NT2/D1 (cell line): Measurements from ENCODE around the gene MAST4.

ENCODE experiments used
- DNase-seq: peaks from one replicate; pipeline ENCODE4 v3.0.0-alpha.2; 2011; ENCODE audit warnings: low read depth, low spot score
- H3K27me3 ChIP-seq: 2 replicates; pipeline ENCODE4 v1.6.0; 2011; ENCODE audit warnings: mild to moderate bottlenecking; ENCODE audit not compliant: insufficient read length, insufficient read depth
- H3K36me3 ChIP-seq: 2 replicates; pipeline ENCODE4 v1.6.1; 2011; ENCODE audit warnings: mild to moderate bottlenecking, low read length, mixed read lengths; ENCODE audit not compliant: insufficient read depth, insufficient read length
- H3K4me1 ChIP-seq: 2 replicates; pipeline ENCODE4 v1.5.1; 2011; ENCODE audit not compliant: insufficient read depth, insufficient read length
- H3K4me3 ChIP-seq: 2 replicates; pipeline ENCODE4 v1.5.1; 2011; ENCODE audit warnings: low read depth; ENCODE audit not compliant: insufficient read length
- H3K9ac ChIP-seq: 2 replicates; pipeline ENCODE4 v1.6.0; 2011; ENCODE audit warnings: low read depth; ENCODE audit not compliant: insufficient read length
- H3K9me3 ChIP-seq: 2 replicates; pipeline ENCODE4 v1.5.1; 2011; ENCODE audit warnings: mild to moderate bottlenecking, low read length; ENCODE audit not compliant: insufficient read depth
- SUZ12 ChIP-seq: IDR thresholded peaks from 2 replicates; pipeline ENCODE4 v1.6.1; 2011; ENCODE audit not compliant: insufficient read length, insufficient read depth; ENCODE audit errors: extremely low read depth
- YY1 ChIP-seq: IDR thresholded peaks from 2 replicates; pipeline ENCODE4 v1.6.1; 2011; ENCODE audit not compliant: insufficient read length, insufficient read depth
- ZNF274 ChIP-seq: IDR thresholded peaks from 2 replicates; pipeline ENCODE4 v1.6.1; 2011; ENCODE audit warnings: mild to moderate bottlenecking, low read depth, low read length

The MAST4 gene

GRCh38 chr5:67154556-67155206, 558.5 kb downstream of the MAST4 start:
- no peaks in the 10 kb centered on the region for H3K4me1 ChIP-seq
- TF ChIP-seq ZNF274 (no peak), YY1 (no peak), SUZ12 (no peak)
- peaks cover 6% of the 10 kb centered on the region for H3K36me3 ChIP-seq
- H3K9ac ChIP-seq: no peak overlapping the region
- no peak overlapping the region for H3K4me3 ChIP-seq
- H3K27me3 ChIP-seq: no peaks in the 10 kb centered on the region
- no peaks in the 10 kb centered on the region for H3K9me3 ChIP-seq
- no peak for DNase-seq

GRCh38 chr5:67156976-67157583, 560.9 kb downstream of the MAST4 start:
- H3K27me3 ChIP-seq: no peaks in the 10 kb centered on the region
- H3K9ac ChIP-seq: no peak overlapping the region
- TF ChIP-seq SUZ12 (no peak), YY1 (no peak), ZNF274 (no peak)
- no peak for DNase-seq
- peaks cover 9% of the 10 kb centered on the region for H3K36me3 ChIP-seq
- no peak overlapping the region for H3K4me3 ChIP-seq
- no peaks in the 10 kb centered on the region for H3K9me3 ChIP-seq
- no peaks in the 10 kb centered on the region for H3K4me1 ChIP-seq

GRCh38 chr5:67160272-67160671, 564.1 kb downstream of the MAST4 start:
- H3K9ac ChIP-seq: no peak overlapping the region

GRCh38 chr5:67160985-67161384, 564.8 kb downstream of the MAST4 start:
- TF ChIP-seq ZNF274: no peak
- no peak for TF ChIP-seq SUZ12
- no peak for TF ChIP-seq YY1
- H3K27me3 ChIP-seq: no peaks in the 10 kb centered on the region
- no peak overlapping the region for H3K4me3 ChIP-seq
- H3K4me1 ChIP-seq: peaks cover 4% of the 10 kb centered on the region
- DNase-seq: no peak
- peaks cover 31% of the 10 kb centered on the region for H3K36me3 ChIP-seq
- H3K9me3 ChIP-seq: no peaks in the 10 kb centered on the region
- H3K9ac ChIP-seq: no peak overlapping the region

More at GRCh38 chr5:67160272-67160671, 564.1 kb downstream of the MAST4 start:
- no peak overlapping the region for H3K4me3 ChIP-seq
- H3K4me1 ChIP-seq: peaks cover 2% of the 10 kb centered on the region
- H3K36me3 ChIP-seq: peaks cover 30% of the 10 kb centered on the region
- DNase-seq: no peak
- no peaks in the 10 kb centered on the region for H3K9me3 ChIP-seq
- TF ChIP-seq ZNF274 (no peak), SUZ12 (no peak), YY1 (no peak)
- no peaks in the 10 kb centered on the region for H3K27me3 ChIP-seq

- Histone ChIP-seq H3K9ac (no peak overlapping the region), H3K4me1 (peaks cover 4% of the 10 kb centered on the region)
- no peak for TF ChIP-seq YY1
Observed at GRCh38 chr5:67161767-67162166, 565.6 kb downstream of the MAST4 start.

GRCh38 chr5:67163231-67163756, 567.1 kb downstream of the MAST4 start:
- no peak for TF ChIP-seq SUZ12
- no peak for TF ChIP-seq ZNF274
- TF ChIP-seq YY1: no peak
- H3K9me3 ChIP-seq: no peaks in the 10 kb centered on the region
- H3K27me3 ChIP-seq: no peaks in the 10 kb centered on the region
- no peak for DNase-seq
- H3K4me3 ChIP-seq: no peak overlapping the region
- peaks cover 28% of the 10 kb centered on the region for H3K36me3 ChIP-seq
- no peak overlapping the region for H3K9ac ChIP-seq
- peaks cover 4% of the 10 kb centered on the region for H3K4me1 ChIP-seq

More at GRCh38 chr5:67161767-67162166, 565.6 kb downstream of the MAST4 start:
- peaks cover 28% of the 10 kb centered on the region for H3K36me3 ChIP-seq
- H3K27me3 ChIP-seq: no peaks in the 10 kb centered on the region
- H3K9me3 ChIP-seq: no peaks in the 10 kb centered on the region
- H3K4me3 ChIP-seq: no peak overlapping the region
- no peak for DNase-seq

- peaks cover 4% of the 10 kb centered on the region for H3K4me1 ChIP-seq
- no peaks in the 10 kb centered on the region for H3K9me3 ChIP-seq
- no peak for TF ChIP-seq YY1
- TF ChIP-seq ZNF274: no peak
- TF ChIP-seq SUZ12: no peak
- no peak overlapping the region for H3K9ac ChIP-seq
- no peak overlapping the region for H3K4me3 ChIP-seq
- no peak for DNase-seq
- H3K27me3 ChIP-seq: no peaks in the 10 kb centered on the region
- H3K36me3 ChIP-seq: peaks cover 28% of the 10 kb centered on the region
Observed at GRCh38 chr5:67163863-67164595, 567.8 kb downstream of the MAST4 start.
